ENCODE measurements around the gene ZBTB46.

The ZBTB46 gene

DNA sequence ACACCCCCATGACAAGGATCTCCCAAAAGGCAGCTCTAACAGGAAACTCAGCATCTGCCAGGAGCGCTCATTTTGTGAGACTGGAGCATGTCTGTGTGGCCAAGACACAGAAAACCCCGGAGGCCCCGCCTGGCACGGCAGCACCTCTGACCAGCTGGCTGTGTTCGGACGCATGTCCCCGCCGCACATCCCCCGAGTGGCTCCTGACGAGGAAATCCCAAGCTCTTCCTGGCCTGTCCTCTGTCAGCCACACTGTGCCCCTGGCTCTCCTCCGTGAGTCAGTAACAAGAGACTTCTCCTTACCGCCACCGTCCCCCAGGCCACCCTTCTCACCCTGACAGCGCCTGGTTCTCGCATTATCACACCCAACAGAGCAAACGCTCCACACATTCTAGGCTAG, 77.1 kb downstream of the ZBTB46 start:
- no peak for DNase-seq (ENCODE audit: low read depth)
- H3K4me3 ChIP-seq (ENCODE audit: low read depth, low read length) = no peak overlapping the region

DNA sequence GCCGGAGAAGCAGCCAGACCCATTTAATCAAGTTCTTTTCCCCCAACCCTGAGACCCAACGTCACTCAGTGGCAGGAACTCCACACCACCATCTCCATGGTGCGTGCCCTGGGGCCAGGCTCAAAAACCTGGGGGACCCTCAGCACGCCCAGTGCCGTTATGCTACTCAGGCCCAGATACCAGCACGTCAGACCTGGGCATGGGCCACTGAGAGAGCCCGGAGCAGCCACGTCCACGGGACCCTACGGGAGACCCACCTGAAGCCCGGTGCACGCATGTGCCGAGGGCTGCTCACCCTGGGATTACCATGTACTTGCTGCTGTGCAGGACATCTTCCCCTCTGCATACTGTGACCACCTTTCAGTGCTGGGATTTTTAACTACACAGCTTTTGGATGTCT, 77.7 kb downstream of the ZBTB46 start:
- no peak for DNase-seq (ENCODE audit: low read depth)
- no peak overlapping the region for H3K4me3 ChIP-seq (ENCODE audit: low read depth, low read length)

DNA sequence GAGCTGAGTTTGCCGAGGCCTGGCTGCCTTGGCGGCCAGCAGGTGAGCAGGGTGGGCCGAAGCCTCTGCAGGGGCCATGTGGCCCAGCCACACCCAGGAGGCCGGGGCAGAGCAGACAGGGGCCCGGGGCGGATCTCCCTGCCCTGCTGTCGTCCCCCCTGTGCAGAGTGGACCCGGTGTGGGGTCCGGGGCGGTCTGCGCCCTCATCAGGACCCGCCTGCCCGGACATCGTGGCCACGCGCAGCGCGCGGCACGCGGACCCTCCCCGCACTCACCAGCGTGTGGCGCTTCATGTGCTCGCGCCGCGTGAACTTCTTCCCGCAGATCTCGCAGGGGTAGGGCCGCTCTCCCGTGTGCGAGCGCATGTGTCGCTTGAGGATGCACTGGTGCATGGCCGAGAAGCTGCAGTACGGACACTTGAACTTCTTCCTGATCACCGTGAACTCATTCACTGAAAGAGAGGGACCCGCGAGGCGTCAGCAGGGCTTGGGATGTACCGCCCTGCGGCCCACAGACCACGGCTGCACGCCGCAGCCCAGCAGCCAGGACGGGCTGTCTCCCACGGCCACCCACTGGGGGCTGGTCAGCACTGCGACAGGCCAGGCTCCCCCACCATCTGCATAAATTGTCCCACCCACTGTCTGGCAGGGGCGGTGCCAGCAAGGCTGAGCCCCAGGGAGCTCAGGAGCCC, 78.5 kb downstream of the ZBTB46 start:
- no peak overlapping the region for H3K4me3 ChIP-seq (ENCODE audit: low read depth, low read length)
- no peak for DNase-seq (ENCODE audit: low read depth)

DNA sequence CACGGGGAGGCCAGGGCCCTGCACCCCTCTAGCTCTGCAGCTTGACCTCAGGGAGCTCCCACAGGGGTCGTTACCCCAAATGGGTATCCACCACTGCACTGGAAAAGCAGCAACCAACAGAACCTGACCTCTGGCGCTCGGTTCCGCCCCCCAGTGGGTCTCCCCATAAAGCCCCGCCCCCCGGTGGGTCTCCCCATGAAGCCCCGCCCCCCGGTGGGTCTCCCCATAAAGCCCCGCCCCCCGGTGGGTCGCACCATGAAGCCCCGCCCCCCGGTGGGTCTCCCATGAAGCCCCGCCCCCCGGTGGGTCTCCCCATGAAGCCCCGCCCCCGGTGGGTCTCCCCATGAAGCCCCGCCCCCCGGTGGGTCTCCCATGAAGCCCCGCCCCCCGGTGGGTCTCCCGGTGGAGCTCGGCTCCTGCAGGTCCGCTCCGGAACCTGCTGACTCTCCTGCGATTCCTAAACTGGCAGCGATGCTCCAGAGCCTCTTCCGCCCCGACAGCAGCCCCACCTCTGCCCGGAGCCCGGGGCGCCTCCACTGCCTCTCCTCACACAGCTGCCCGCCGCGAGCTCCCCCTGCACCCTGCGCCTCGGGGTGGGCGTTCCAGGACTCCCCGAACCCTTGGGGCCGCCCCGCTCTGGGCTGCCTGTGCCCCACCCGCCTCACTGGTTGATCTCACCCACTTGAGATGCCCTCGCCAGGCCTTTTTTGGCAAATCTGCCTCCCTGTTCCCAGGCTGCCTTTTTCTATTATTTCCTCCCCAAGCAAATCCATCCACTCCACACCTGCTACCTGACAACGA, 79.4 kb downstream of the ZBTB46 start:
- DNase-seq (ENCODE audit: low read depth) = no peak
- no peak overlapping the region for H3K4me3 ChIP-seq (ENCODE audit: low read depth, low read length)

DNA sequence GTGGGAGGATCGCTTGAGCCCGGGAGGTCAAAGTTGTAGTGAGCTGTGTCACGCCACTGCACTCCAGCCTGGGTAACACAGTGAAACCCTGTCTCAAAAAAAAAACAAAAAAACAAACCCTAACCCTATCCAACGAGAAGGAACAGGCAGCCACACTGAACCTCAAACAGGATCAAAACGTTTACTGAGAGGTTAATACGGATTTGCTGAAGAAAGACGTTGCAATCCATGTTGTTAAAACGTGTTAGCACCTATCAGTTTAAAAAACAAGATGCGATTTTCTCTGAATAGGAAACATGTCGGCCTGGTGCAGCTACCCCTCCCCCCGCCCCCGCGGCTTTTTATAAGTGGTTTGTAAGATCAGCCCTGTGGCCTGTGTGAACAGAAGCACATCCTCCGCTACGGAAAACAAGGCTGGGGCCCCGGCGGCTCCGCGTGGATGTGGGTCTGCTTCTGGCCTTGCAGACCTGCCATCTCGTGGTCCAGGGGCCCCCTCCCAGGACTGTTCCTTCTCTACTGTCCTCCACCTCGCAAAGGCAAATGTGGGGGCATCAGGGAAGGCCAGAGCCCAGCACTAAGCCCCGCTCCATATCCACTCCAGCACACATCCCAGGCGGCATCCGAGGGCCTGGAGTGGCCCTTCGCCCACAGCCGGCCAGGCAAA, 80.1 kb downstream of the ZBTB46 start:
- H3K4me3 ChIP-seq (ENCODE audit: low read depth, low read length) = no peak overlapping the region
- DNase-seq (ENCODE audit: low read depth) = no peak

DNA sequence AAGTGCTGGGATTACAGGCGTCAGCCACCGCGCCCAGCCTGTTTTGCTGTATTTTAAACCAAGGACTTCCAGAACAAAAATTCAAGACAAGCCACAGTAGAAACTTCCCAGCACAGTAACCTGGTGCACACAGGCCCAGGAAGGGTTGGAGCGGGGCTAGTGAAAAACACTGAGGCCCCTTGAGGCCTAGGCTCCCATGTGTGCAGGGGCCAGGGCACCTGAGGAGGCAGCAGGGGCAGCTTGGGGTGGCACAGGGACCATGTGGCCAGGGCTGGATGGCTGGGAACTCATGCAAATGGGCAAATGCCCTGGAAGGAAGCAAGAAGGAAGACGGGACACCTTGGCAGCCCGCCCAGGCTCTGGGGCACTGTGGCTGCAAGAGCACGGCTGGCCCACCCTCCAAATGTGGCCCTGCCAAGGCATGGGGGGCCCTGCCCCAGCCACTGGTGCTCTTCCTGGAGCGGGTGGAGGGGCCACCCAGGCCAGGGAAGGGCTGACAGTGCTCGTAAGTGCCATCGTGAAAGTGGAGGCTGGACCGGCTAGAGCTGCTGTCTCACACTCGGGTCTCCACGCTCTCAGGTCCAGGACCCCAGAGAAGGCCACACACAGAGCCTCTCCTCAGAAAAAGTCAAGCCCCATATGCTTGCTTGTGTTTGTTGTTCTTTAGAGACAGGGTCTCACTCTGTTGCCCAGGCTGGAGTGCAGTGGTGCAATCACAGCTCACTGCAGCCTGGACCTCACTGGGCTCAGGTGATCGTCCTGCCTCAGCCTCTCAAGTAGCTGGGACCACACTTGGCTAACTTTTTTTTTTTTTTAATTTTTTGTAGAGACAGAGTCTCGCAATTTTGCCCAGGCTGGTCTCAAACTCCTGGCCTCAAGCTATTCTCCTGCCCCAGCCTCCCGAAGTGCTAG, 81.2 kb downstream of the ZBTB46 start:
- no peak overlapping the region for H3K4me3 ChIP-seq (ENCODE audit: low read depth, low read length)
- no peak for DNase-seq (ENCODE audit: low read depth)

DNA sequence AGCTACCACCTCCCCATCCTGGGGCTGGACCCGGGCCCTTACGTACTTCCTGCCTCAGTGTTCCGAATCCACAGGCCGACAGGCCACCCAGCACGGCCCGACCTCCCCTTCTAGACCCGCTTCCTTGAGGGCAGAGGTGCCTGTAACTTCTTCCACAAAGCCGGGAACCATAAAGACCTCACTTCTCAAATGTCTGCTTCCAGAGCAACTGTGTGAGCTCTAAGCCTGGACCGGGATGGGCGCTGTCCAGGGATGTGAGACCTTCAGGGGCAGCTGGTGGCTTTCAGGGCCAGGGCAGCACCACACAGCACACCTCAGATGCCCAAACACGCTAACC, 82.2 kb downstream of the ZBTB46 start:
- no peak overlapping the region for H3K4me3 ChIP-seq (ENCODE audit: low read depth, low read length)
- no peak for DNase-seq (ENCODE audit: low read depth)

DNA sequence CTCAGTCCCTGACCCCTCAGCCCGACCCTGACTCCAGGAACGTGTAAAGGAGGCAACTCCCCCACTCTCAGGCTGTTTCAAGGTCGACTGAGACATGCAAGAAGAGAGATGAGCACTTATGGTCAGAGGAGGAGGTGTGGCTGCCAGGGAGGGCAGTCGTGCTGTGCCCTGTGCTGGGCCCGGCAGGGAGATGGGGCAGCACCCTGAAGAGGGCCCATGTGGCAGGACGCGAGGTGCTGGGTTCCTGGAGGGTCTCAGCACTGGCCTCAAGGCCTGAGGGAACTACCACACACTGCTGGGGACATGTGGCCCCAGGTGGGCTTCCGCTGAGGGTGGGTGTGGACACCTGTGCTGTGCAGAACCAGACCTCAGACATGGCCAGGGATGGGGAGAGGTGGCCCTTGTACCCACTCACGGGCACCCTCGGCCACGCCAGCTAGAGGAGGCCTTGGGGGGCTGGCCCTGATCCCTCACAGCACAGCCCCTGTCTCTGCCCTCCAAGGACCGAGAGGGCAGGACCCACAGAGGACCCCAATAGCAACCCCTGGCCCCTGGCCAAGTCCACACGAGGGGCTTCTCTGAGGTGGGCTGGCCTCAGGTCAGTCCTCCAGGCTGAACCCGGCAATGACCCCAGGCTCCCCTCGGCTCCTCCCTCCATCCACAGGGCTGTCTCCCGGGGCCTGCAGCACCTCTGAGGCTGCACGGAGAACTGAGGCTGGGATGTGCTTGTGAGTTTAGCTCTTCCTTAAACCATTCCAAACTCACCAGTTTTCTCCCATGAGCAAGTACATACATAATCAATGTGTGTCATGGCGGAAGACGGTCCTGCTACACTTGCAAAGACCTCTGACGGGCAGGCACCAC, 82.8 kb downstream of the ZBTB46 start:
- DNase-seq (ENCODE audit: low read depth) = no peak
- no peak overlapping the region for H3K4me3 ChIP-seq (ENCODE audit: low read depth, low read length)

DNA sequence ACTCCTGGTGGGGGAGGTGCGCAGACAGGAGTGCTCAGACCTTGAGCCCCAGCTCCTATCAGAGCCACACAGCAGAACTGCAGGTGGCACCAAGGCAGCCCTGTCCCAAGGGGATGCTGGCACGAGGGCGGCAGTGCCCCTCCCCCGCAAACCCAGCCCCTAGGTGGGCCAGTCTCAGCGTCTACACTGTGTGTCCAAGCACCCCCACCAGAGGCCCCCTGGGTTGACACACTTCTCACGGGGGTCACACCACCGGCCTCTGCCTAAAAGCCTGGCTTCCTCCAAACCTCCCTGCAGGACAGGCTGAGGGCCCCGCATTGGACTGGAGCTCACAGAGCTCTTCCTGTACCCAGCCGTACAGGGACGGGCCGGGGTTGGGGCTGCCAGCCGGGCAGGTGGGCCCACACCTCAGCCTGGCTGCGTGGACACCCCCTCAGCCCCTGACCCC, 83.4 kb downstream of the ZBTB46 start:
- no peak overlapping the region for H3K4me3 ChIP-seq (ENCODE audit: low read depth, low read length)
- DNase-seq (ENCODE audit: low read depth) = no peak

DNA sequence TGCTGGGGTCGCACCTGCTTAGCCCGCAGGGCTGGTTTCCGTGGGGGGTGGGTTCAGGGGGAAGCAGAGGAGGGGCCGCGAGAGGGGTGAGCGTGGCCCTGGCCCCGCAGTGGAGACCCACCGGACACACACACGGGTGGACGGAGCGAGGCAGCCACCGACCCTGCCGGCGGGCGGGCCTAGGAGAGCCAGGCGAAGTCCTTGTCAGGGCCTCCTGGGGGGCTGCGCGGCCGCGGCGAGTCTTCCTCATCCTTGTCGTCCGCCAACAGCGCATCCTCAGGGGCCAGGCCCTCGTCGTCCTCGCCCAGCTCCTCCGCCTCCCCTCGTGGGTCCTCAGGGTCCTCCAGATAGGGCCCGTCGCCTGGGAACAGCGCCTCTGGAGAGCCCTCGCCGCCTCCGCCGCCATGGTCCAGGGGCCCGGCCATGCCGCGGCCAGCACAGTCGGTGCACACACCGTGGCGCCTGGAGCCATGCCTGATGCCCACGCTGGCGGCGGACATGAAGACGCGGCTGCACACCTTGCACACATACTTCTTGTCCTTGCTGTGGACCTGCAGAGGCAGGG, 84.2 kb downstream of the ZBTB46 start:
- H3K4me3 ChIP-seq (ENCODE audit: low read depth, low read length) = no peak overlapping the region
- DNase-seq (ENCODE audit: low read depth) = no peak

DNA sequence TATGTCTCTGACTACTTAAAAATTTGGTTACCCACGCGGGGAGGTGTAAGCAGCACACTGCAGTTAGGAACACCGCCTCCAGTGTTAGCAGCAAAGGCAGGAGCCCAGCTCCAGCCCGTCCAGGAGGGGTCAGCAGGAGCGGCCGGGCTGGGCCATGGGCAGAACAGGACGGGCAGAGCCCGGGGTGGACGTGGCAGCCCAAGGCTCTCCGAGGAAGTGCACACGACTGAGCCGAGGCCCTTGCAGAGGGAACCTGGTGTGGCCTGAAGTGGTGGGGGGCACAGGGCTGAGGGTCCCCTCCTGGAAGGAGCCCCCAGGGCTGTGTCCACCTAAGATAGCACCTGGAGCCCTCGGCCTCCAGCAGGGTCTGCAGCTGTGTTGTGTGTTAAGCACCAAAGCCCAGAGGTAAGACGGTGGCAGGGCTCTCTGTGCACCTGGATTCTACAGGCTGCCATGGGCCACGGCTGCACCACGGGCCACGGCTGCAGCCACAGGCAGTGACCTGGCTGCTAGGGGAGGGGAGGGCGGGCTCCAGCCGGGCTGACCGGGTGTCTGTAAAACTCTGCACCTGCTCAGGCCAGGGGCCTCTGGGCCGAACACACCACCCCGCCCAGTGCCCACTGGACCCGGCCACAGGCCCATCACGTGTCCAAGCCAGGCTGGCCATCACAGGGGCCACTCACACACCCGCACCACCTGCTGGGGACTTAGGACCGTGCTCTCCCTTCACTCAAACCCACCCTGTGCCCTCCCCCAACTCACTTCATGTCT, 84.9 kb downstream of the ZBTB46 start:
- no peak for DNase-seq (ENCODE audit: low read depth)
- no peak overlapping the region for H3K4me3 ChIP-seq (ENCODE audit: low read depth, low read length)

DNA sequence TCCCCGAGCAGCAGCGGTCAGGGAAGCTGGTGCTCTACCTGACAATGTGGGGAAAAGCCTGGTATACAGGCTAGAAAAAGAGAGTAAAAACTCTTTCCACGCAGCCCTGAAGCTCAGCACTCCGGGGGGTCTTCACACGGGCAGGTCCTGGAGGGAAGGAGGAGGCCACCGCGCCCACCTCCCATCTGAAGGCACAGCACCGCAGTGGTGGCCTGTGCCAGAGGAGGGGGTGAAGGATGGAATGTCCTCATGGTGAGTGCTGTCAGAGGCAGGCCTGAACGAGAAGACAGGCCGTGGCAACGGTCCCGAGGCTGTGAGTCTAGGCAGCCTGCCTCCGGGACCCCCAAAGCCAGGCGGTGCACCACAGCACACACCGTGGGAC, 85.6 kb downstream of the ZBTB46 start:
- no peak overlapping the region for H3K4me3 ChIP-seq (ENCODE audit: low read depth, low read length)
- DNase-seq (ENCODE audit: low read depth) = no peak

DNA sequence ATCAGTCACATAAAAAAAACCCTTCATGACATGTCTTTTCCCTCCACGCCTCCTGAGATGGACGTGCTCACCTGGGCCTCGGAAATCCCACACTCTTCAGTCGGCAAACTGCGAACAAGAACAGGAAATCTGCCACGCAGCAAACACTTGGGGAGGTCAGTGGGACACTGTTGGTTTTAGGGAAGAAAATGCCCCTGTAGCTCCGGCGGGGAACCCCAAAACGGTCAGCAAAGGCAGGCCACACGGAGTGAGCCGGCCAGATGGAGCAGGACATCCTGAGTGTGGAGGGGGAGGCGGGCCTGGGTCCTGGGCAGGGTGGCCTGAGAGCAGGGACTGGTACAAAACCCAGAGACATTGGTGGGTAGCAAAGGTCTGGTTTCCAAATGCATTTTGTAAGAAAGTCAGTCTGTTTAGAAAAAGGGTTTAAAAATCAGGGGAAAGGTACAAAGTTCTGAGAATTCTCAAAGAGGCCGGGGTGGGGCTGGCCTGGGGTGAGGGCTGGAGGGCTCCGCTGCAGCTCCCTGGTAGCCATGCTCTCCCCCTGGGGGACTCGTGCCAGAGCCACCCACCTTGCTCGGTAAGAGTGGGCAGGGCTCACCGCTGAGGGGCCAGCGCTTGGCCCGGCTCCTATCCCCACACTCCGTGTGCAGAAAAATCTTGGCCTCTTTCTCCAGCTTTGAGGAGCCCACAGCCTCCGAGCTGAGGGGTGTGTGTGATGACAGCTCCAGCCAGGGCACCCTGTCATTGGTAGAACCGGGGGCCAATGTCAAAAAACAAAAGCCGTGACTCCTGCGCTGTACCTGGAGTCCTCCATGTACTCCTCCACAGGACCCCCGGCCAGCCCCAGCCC, 86.3 kb downstream of the ZBTB46 start:
- H3K4me3 ChIP-seq (ENCODE audit: low read depth, low read length) = no peak overlapping the region
- DNase-seq (ENCODE audit: low read depth) = no peak

DNA sequence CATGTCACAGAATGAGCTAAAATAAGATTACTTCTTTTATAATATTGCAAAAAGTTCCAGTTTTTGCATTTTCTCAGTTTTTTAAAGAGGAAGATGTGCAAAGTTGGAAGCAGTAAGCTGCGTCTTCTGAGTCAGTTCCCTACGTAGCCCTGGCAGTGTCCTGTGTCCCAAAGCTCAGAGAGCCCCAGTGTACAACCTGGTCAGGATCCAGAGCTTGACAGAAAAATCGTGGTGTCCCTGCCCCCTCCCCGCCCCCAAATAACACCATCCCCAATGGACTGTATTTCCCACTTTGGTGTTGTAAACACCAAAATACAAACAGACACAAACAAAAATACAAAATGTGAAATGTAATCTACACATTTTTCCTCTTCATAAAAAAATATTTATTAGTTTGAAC, 86.9 kb downstream of the ZBTB46 start:
- no peak for DNase-seq (ENCODE audit: low read depth)
- H3K4me3 ChIP-seq (ENCODE audit: low read depth, low read length) = no peak overlapping the region

DNA sequence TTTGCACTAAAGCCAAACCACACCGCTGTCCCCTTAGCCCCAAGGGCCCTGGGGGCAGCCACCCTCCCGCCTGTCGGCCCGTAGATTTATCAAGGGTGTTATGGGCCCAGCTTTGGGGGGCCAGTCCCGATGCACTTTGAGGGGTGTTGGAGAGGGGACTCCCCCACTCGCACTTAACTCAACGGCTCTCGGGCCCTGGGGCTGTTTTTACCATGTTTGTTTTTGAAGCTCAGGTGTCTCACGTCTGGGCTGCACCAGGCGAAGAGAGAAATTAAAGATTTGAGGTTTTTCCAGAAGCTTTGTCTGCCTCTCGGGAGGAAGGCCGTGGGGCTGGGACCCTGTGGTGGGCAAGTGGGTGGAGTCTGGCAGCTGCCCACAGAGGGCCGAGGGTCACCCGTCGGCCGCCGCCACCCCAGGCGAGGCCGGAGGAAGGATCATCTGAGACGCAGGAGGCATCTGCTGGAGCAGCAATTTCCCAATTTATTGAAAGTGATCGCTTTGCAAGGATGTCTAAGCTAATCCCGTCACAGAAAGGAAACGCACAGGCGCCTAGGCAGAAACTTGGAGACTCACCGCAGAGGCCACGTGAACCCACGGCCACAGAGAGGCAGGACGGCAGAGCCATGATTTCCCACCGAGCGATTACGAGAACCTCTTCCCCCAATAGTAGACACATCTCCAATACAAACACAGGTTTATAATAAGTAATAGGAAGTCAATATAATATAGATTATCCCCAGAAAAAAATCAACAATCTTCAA, 87.7 kb downstream of the ZBTB46 start:
- no peak overlapping the region for H3K4me3 ChIP-seq (ENCODE audit: low read depth, low read length)
- DNase-seq (ENCODE audit: low read depth) = no peak

DNA sequence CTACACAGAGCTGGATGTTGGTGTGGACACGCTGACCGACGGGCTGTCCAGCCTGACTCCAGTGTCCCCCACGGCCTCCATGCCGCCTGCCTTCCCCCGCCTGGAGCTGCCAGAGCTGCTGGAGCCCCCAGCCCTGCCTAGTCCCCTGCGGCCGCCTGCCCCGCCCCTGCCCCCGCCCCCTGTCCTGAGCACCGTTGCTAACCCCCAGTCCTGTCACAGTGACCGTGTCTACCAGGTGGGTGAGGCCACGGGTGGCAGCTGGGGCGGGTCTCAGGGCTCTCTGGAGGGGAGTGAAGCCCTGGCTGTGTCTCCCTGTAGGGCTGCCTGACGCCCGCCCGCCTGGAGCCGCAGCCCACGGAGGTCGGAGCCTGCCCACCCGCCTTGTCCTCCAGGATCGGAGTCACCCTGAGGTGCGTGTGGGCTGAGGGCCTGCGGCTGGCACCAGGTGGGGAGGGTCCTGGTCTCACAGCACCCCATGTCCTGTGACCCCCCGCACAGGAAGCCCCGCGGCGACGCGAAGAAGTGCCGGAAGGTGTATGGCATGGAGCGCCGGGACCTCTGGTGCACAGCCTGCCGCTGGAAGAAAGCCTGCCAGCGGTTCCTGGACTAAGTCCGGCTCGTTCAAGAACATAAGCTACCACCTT, 88.6 kb downstream of the ZBTB46 start:
- no peak for DNase-seq (ENCODE audit: low read depth)
- no peak overlapping the region for H3K4me3 ChIP-seq (ENCODE audit: low read depth, low read length)

All from skeletal muscle cell (primary cell).